Endothelial cell of umbilical vein (primary cell): ENCODE measurements around the gene TOM1L2. TPM values are rescaled to one million over a fixed set of nuclear protein-coding genes. Genes with fewer than 3 reads are reported as not detected.

Experiments used
- BruUV-seq: library from RNA; stranded (reverse); fragments of 400-500 nt; replicated peaks from 2 replicates; lab custom pipeline; 2021; lab: Mats Ljungman, UMichigan
- CTCF ChIA-PET: fragments of 300-600, 350-600 bp; sonication (Branson Sonifier 250); formaldehyde crosslinking; loops from one replicate; lab custom pipeline; 2021; ENCODE audit warnings: antibody characterized with exemption, inconsistent platforms; lab: Charles Lee
- POLR2A ChIA-PET: fragments of 300-600, 350-600 bp; sonication (Branson Sonifier 250); formaldehyde crosslinking; loops from one replicate; lab custom pipeline; 2021; ENCODE audit warnings: antibody characterized with exemption, inconsistent platforms; lab: Charles Lee
- DNase-seq: peaks from one replicate; pipeline ENCODE4 v3.0.0-alpha.2; 2011; ENCODE audit warnings: low read depth, low spot score
- FAIRE-seq: peaks from 2 replicates; lab custom pipeline; 2011; peaks lifted over from hg19 to GRCh38; lab: Jason Lieb, UNC
- H2AFZ ChIP-seq: 2 replicates; pipeline ENCODE4 v1.6.0; 2012; ENCODE audit warnings: low read depth, low read length, control low read depth, inconsistent platforms
- H3K27ac ChIP-seq: 2 replicates; pipeline ENCODE4 v1.5.1; 2011; ENCODE audit warnings: low read depth, mild to moderate bottlenecking, control low read depth, low read length, moderate library complexity; ENCODE audit not compliant: insufficient read depth
- H3K27me3 ChIP-seq, 2 experiments: 2 replicates each; pipeline versions ENCODE4 v1.6.0 to v1.6.1; 2011; ENCODE audit warnings: low read length in 2 of 2, mixed read lengths in 1 of 2; ENCODE audit not compliant: control insufficient read depth in 2 of 2, insufficient read depth in 2 of 2
- H3K36me3 ChIP-seq, 2 experiments: 2 replicates in 1 of 2; 3 replicates in 1 of 2; pipeline ENCODE4 v1.5.1; 2011; ENCODE audit warnings: low read length in 2 of 2, mild to moderate bottlenecking in 1 of 2, moderate library complexity in 1 of 2; ENCODE audit not compliant: control insufficient read depth in 2 of 2, insufficient read depth in 2 of 2; ENCODE audit errors: extremely low read depth in 1 of 2
- H3K4me1 ChIP-seq: 3 replicates; pipeline ENCODE4 v1.5.1; 2011; ENCODE audit warnings: mild to moderate bottlenecking, low read length; ENCODE audit not compliant: control insufficient read depth, insufficient read depth; ENCODE audit errors: extremely low read depth
- H3K4me2 ChIP-seq: 2 replicates; pipeline ENCODE4 v1.6.1; 2011; ENCODE audit warnings: low read length, control low read depth, mixed read lengths; ENCODE audit not compliant: insufficient read depth
- H3K4me3 ChIP-seq, 3 experiments: fragments of 200-600 bp in 1 of 3; sonication (generic), shearing (Covaris generic) in 1 of 3; replicated peaks in 1 of 3; 2 replicates each; pipeline ENCODE4 v1.5.1; 2011 to 2016; ENCODE audit warnings: control low read depth in 3 of 3, low read length in 3 of 3, mild to moderate bottlenecking in 2 of 3, inconsistent platforms in 1 of 3, low read depth in 1 of 3, moderate library complexity in 1 of 3; ENCODE audit not compliant: insufficient read depth in 1 of 3
- H3K79me2 ChIP-seq: 2 replicates; pipeline ENCODE4 v1.6.0; 2012; ENCODE audit warnings: low read length, inconsistent platforms; ENCODE audit not compliant: control insufficient read depth, insufficient read depth
- H3K9ac ChIP-seq: replicated peaks from 2 replicates; pipeline ENCODE3; 2011; ENCODE audit warnings: low read length, control low read depth; ENCODE audit not compliant: insufficient read depth; ENCODE audit errors: extremely low read depth
- H3K9me1 ChIP-seq: replicated peaks from 3 replicates; pipeline ENCODE4 v1.6.0; 2011; ENCODE audit warnings: mild to moderate bottlenecking, low read length; ENCODE audit not compliant: control insufficient read depth, insufficient read depth; ENCODE audit errors: extremely low read depth
- H3K9me3 ChIP-seq: replicated peaks from 2 replicates; pipeline ENCODE4 v1.5.1; 2012; ENCODE audit warnings: low read length, inconsistent platforms; ENCODE audit not compliant: control insufficient read depth, insufficient read depth
- H4K20me1 ChIP-seq: replicated peaks from 2 replicates; pipeline ENCODE3; 2011; ENCODE audit warnings: mild to moderate bottlenecking, low read length; ENCODE audit not compliant: control insufficient read depth, insufficient read depth; ENCODE audit errors: extremely low read depth
- CTCF ChIP-seq, 2 donors: IDR thresholded peaks; 1 replicate in 1 of 2; 2 replicates in 1 of 2; pipeline ENCODE4 v1.5.1; 2011; ENCODE audit warnings: low read length in 2 of 2, mild to moderate bottlenecking in 2 of 2, moderate library complexity in 2 of 2, control low read depth in 1 of 2, inconsistent platforms in 1 of 2, low read depth in 1 of 2; ENCODE audit not compliant: insufficient read depth in 1 of 2; ENCODE audit errors: extremely low read depth in 1 of 2
- EZH2 ChIP-seq: IDR thresholded peaks from 2 replicates; pipeline ENCODE4 v1.6.1; 2012; ENCODE audit warnings: borderline replicate concordance, low read depth, mild to moderate bottlenecking, moderate library complexity, low read length, inconsistent platforms; ENCODE audit not compliant: severe bottlenecking
- FOS ChIP-seq: IDR thresholded peaks from 2 replicates; pipeline ENCODE4 v1.6.1; 2011; ENCODE audit warnings: mild to moderate bottlenecking, low read length, moderate library complexity, borderline replicate concordance; ENCODE audit not compliant: insufficient read depth
- GATA2 ChIP-seq: IDR thresholded peaks from 2 replicates; pipeline ENCODE4 v1.7.0; 2011; ENCODE audit warnings: low read depth, mild to moderate bottlenecking, moderate library complexity, mixed read lengths, low read length; ENCODE audit not compliant: insufficient read length, insufficient read depth
- JUN ChIP-seq: IDR thresholded peaks from 2 replicates; pipeline ENCODE4 v1.6.1; 2011; ENCODE audit warnings: borderline replicate concordance, low read depth; ENCODE audit not compliant: insufficient read length, insufficient read depth
- MAX ChIP-seq: IDR thresholded peaks from 2 replicates; pipeline ENCODE4 v1.6.1; 2011; ENCODE audit not compliant: insufficient read depth, insufficient read length
- MYC ChIP-seq: IDR thresholded peaks from one replicate; pipeline ENCODE4 v1.6.1; 2011; ENCODE audit warnings: mild to moderate bottlenecking, low read depth, low read length
- POLR2A ChIP-seq: IDR thresholded peaks from 2 replicates; pipeline ENCODE4 v1.6.1; 2012; ENCODE audit warnings: low read depth, mild to moderate bottlenecking, control low read depth, low read length
- POLR2AphosphoS5 ChIP-seq: IDR thresholded peaks from 2 replicates; pipeline ENCODE4 v1.6.1; 2012; ENCODE audit warnings: low read depth, mild to moderate bottlenecking, control low read depth, low read length, moderate library complexity; ENCODE audit not compliant: insufficient read depth
- dilution Hi-C: fragments of 300-500 bp; cut with MboI; formaldehyde crosslinking; loops from one replicate; pipeline ENCODE4 v1.15.0; 2019; ENCODE audit warnings: low sequenced_read_pairs; ENCODE audit not compliant: extremely low pct_ligation_motif_present
- intact Hi-C: fragments of 100-400 bp; cut with micrococcal nuclease; formaldehyde crosslinking; loops from one replicate; pipeline ENCODE4 v1.10.0; 2022
- polyA plus RNA-seq, 4 experiments: library from polyadenylated mRNA; depleted of rRNA in 3 of 4; stranded (reverse) in 3 of 4; unstranded in 1 of 4; fragments of >200 nt; gene quantifications; 2 replicates each; pipeline versions ENCODE4 v1.2.1 to v1.2.3, GENCODE V29; 2011 to 2012; ENCODE audit warnings: missing spikeins in 1 of 4
- total RNA-seq: library from RNA; stranded (reverse); gene quantifications from 2 replicates; pipeline ENCODE4 v1.2.3, GENCODE V29; 2021

The TOM1L2 gene
- total and polyA plus RNA-seq, 2 donors (not counting 3 experiments of a cell fraction or from before 2014, with no cell fraction given), result 31.7 to 37.6 TPM

- TF ChIP-seq GATA2, result no peak
- no peak for TF ChIP-seq POLR2AphosphoS5
- TF ChIP-seq JUN, result no peak
- Histone ChIP-seq H3K9me3 (no peaks in the 10 kb centered on the region), H3K4me1 (peaks cover 3% of the 10 kb centered on the region), H2AFZ (no peak overlapping the region), H3K4me2 (no peak overlapping the region), H3K36me3 (peaks cover 12 to 22% of the 10 kb centered on the region in 2 experiments), H3K79me2 (no peaks in the 10 kb centered on the region), H3K27me3 (no peaks in the 10 kb centered on the region), H3K9ac (no peak overlapping the region), H3K9me1 (no peaks in the 10 kb centered on the region), H3K4me3 (no peak overlapping the region), H3K27ac (no peak overlapping the region), H4K20me1 (no peaks in the 10 kb centered on the region)
- DNase-seq, result peak; percentile 25
- POLR2A ChIA-PET, result interaction anchor here (0.8 kb wide), 1 partner anchor 221 kb away, joined by 3 read pairs; no protein-coding TSS in a partner anchor
- no TSS peak for BruUV-seq
- intact Hi-C loops (loop anchor here (1.0 to 2.0 kb wide), 4 partner anchors 49 to 221 kb away; partner anchors contain the start of gene RAI1), dilution Hi-C loops (no loop called here)
- no peak for FAIRE-seq
- CTCF ChIA-PET, result interaction anchor here (0.6 to 8.9 kb wide), 12 partner anchors 9 to 465 kb away, joined by 3 to 68 read pairs (median 4); partner anchors contain the start of gene SREBF1
Measured at GRCh38 chr17:17811381-17812210, 160.6 kb downstream of the TOM1L2 start.

- FAIRE-seq, result no peak
- no peak overlapping the region for H3K9ac ChIP-seq
- H3K4me2 ChIP-seq, result no peak overlapping the region
- intact Hi-C loops, result loop anchor here (1.0 kb wide), 1 partner anchor 25 kb away; the partner anchor contains the start of gene SREBF1
- H3K36me3 ChIP-seq, result peaks cover 12 to 22% of the 10 kb centered on the region in 2 experiments
- H3K4me3 ChIP-seq, result no peak overlapping the region
- no peaks in the 10 kb centered on the region for H3K27me3 ChIP-seq
- no peaks in the 10 kb centered on the region for H3K9me1 ChIP-seq
- POLR2A ChIA-PET, result no interaction called here
- H3K9me3 ChIP-seq, result no peaks in the 10 kb centered on the region
- H3K4me1 ChIP-seq, result peaks cover 3% of the 10 kb centered on the region
- H3K27ac ChIP-seq, result no peak overlapping the region
- dilution Hi-C loops, result no loop called here
- CTCF ChIA-PET, result interaction anchor here (0.6 to 8.9 kb wide), 9 partner anchors 20 to 464 kb away, joined by 3 to 68 read pairs (median 7); partner anchors contain the start of gene SREBF1
- H3K79me2 ChIP-seq, result no peaks in the 10 kb centered on the region
- TF ChIP-seq EZH2 (no peak), JUN (no peak), POLR2A (no peak), POLR2AphosphoS5 (no peak), GATA2 (no peak), MAX (no peak), MYC (no peak), CTCF (IDR thresholded peaks at IDR 0.05; ENCODE audit: extremely low read depth in 1 of 2, insufficient read depth in 1 of 2, low read depth in 1 of 2, low read length in 2 of 2) (no peak), FOS (no peak)
- H2AFZ ChIP-seq, result no peak overlapping the region
- no peak for DNase-seq
- no peaks in the 10 kb centered on the region for H4K20me1 ChIP-seq
- BruUV-seq, result TSS peak; percentile 84
Measured at GRCh38 chr17:17810895-17811248, 161.3 kb downstream of the TOM1L2 start.
